Neural progenitor cell (in vitro differentiated cells): ENCODE data around the gene TWSG1. TPM values are rescaled to one million over a fixed set of nuclear protein-coding genes. Genes with fewer than 3 reads are reported as not detected.

ENCODE experiments used
- DNase-seq: peaks from one replicate; pipeline ENCODE4 v3.0.0-alpha.2; 2016; ENCODE audit warnings: low spot score
- H2AFZ ChIP-seq: fragments of 200-600 bp; sonication (generic); replicated peaks from 2 replicates; pipeline ENCODE4 v1.6.1; 2016; ENCODE audit warnings: antibody characterized with exemption
- H3F3A ChIP-seq: fragments of 200-600 bp; sonication (generic); 2 replicates; pipeline ENCODE4 v1.6.1; 2016; ENCODE audit warnings: antibody characterized with exemption, low read depth
- H3K27ac ChIP-seq: fragments of 200-600 bp; sonication (generic); 2 replicates; pipeline ENCODE4 v1.5.1; 2016; ENCODE audit warnings: mild to moderate bottlenecking
- H3K27me3 ChIP-seq: fragments of 200-600 bp; sonication (generic); 2 replicates; pipeline ENCODE4 v1.6.1; 2016; ENCODE audit warnings: mild to moderate bottlenecking, moderate library complexity
- H3K36me3 ChIP-seq: fragments of 200-600 bp; sonication (generic); 2 replicates; pipeline ENCODE4 v1.5.1; 2016
- H3K4me1 ChIP-seq: fragments of 200-600 bp; sonication (generic); 2 replicates; pipeline ENCODE4 v1.6.1; 2016; ENCODE audit warnings: mixed run types
- H3K4me2 ChIP-seq: fragments of 200-600 bp; sonication (generic); 2 replicates; pipeline ENCODE4 v1.6.1; 2016
- H3K4me3 ChIP-seq: fragments of 200-600 bp; sonication (generic); 2 replicates; pipeline ENCODE4 v1.5.1; 2016
- H3K79me2 ChIP-seq: fragments of 200-600 bp; sonication (generic); 2 replicates; pipeline ENCODE4 v1.6.1; 2016; ENCODE audit warnings: low read depth
- H3K9ac ChIP-seq: fragments of 200-600 bp; sonication (generic); 2 replicates; pipeline ENCODE4 v1.6.1; 2016
- H3K9me3 ChIP-seq: fragments of 200-600 bp; sonication (generic); 2 replicates; pipeline ENCODE4 v1.5.1; 2016; ENCODE audit warnings: low read depth
- H4K20me1 ChIP-seq: fragments of 200-600 bp; sonication (generic); 2 replicates; pipeline ENCODE4 v1.6.1; 2016; ENCODE audit warnings: low read depth
- H3K27ac Mint-ChIP-seq: 3 replicates; pipeline ENCODE4 v1.8.0; 2021; ENCODE audit warnings: mixed read lengths
- H3K27me3 Mint-ChIP-seq: 2 replicates; pipeline ENCODE4 v1.8.0; 2022; ENCODE audit warnings: low read depth, mild to moderate bottlenecking, inconsistent platforms, moderate library complexity, mixed read lengths; ENCODE audit not compliant: insufficient read depth
- H3K36me3 Mint-ChIP-seq: 3 replicates; pipeline ENCODE4 v1.8.0; 2021; ENCODE audit warnings: mixed read lengths
- H3K4me1 Mint-ChIP-seq: 3 replicates; pipeline ENCODE4 v1.8.0; 2021; ENCODE audit warnings: mixed read lengths
- H3K4me3 Mint-ChIP-seq: 3 replicates; pipeline ENCODE4 v1.8.0; 2021; ENCODE audit warnings: mild to moderate bottlenecking, moderate library complexity, mixed read lengths
- H3K9me3 Mint-ChIP-seq: 3 replicates; pipeline ENCODE4 v1.8.0; 2020; ENCODE audit warnings: mixed read lengths
- CTCF ChIP-seq: fragments of 200-600 bp; sonication (generic); IDR thresholded peaks from 2 replicates; pipeline ENCODE4 v1.5.1; 2017; ENCODE audit warnings: antibody characterized with exemption, mild to moderate bottlenecking
- EZH2 ChIP-seq: fragments of 200-600 bp; sonication (generic); IDR thresholded peaks from 2 replicates; pipeline ENCODE4 v1.6.1; 2017; ENCODE audit warnings: antibody characterized with exemption, mild to moderate bottlenecking, moderate library complexity
- EZH2phosphoT487 ChIP-seq: fragments of 200-600 bp; sonication (generic); IDR thresholded peaks from 2 replicates; pipeline ENCODE4 v1.6.1; 2017; ENCODE audit warnings: antibody characterized with exemption
- total RNA-seq: library from RNA; depleted of rRNA; stranded (reverse); fragments of >200 nt; gene quantifications from 2 replicates; pipeline ENCODE4 v1.2.3, GENCODE V29; 2015; ENCODE audit warnings: low replicate concordance

TWSG1 gene
- total RNA-seq, 1 donor from 2014 or later, result 87.9 TPM

DNA sequence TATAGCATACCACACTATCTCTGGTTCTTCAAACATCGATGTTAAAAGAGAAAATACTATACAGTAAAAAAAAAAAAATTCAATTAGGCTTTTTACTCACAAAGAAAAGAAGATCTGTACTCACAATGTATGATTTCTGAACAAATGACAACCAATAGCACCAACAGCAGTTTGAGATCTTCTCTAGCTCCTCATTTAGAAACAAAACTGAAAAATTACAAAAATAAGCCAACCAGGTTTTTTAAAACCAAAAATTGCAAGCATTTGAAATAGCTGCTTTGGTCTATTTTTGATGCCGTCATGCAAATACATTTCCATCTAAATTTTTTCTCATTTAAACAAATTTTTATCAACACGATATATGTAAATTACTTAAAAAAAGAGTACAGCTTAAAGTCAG lies 106.5 kb downstream of the TWSG1 start:
- no peaks in the 10 kb centered on the region for H3K27me3 Mint-ChIP-seq
- no peak overlapping the region for H3K27ac Mint-ChIP-seq
- H3K27me3 ChIP-seq, result no peaks in the 10 kb centered on the region
- H3K9me3 Mint-ChIP-seq, result peaks cover 3% of the 10 kb centered on the region
- no peak overlapping the region for H3K27ac ChIP-seq
- peaks cover under 1% of the 10 kb centered on the region for H3F3A ChIP-seq
- H3K4me1 ChIP-seq, result peaks cover 11% of the 10 kb centered on the region
- H3K36me3 ChIP-seq, result no peaks in the 10 kb centered on the region
- H3K9me3 ChIP-seq, result no peaks in the 10 kb centered on the region
- no peak overlapping the region for H3K4me2 ChIP-seq
- H3K4me3 ChIP-seq, result no peak overlapping the region
- H3K36me3 Mint-ChIP-seq, result no peaks in the 10 kb centered on the region
- TF ChIP-seq CTCF (no peak), EZH2 (no peak), EZH2phosphoT487 (no peak)
- H4K20me1 ChIP-seq, result no peaks in the 10 kb centered on the region
- H3K79me2 ChIP-seq, result no peaks in the 10 kb centered on the region
- no peak overlapping the region for H2AFZ ChIP-seq
- H3K9ac ChIP-seq, result no peak overlapping the region
- H3K4me3 Mint-ChIP-seq, result no peak overlapping the region
- H3K4me1 Mint-ChIP-seq, result peaks cover 11% of the 10 kb centered on the region
- DNase-seq, result no peak

DNA sequence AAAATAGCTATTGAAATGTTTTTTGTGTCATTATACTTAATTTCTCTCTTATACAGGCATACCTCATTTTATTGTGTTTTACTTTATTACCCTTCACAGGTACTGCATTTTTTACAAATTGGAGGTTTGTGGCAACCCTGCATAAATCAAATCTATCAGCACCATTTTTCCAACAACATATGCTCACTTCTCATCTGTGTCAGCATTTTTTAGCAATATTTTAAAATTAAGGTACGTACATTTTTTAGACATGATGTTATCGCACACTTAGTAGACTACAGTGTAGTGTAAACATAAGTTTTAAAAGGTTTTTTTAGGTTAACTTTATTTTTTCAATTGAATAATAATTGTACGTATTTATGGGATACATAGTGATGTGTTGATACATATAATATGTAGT lies 110.0 kb downstream of the TWSG1 start:
- no peaks in the 10 kb centered on the region for H3K79me2 ChIP-seq
- peaks cover 2% of the 10 kb centered on the region for H3K36me3 Mint-ChIP-seq
- no peak overlapping the region for H3K27ac ChIP-seq
- H3K4me1 ChIP-seq, result peaks cover 2% of the 10 kb centered on the region
- H3K27me3 ChIP-seq, result no peaks in the 10 kb centered on the region
- H4K20me1 ChIP-seq, result no peaks in the 10 kb centered on the region
- no peak overlapping the region for H3K4me3 ChIP-seq
- no peaks in the 10 kb centered on the region for H3F3A ChIP-seq
- no peaks in the 10 kb centered on the region for H3K36me3 ChIP-seq
- TF ChIP-seq CTCF, result no peak
- no peak for TF ChIP-seq EZH2phosphoT487
- TF ChIP-seq EZH2, result no peak
- H3K4me3 Mint-ChIP-seq, result no peak overlapping the region
- no peaks in the 10 kb centered on the region for H3K9me3 ChIP-seq
- no peak overlapping the region for H2AFZ ChIP-seq
- peaks cover 19% of the 10 kb centered on the region for H3K9me3 Mint-ChIP-seq
- no peak overlapping the region for H3K4me2 ChIP-seq
- peaks cover 2% of the 10 kb centered on the region for H3K27me3 Mint-ChIP-seq
- no peaks in the 10 kb centered on the region for H3K4me1 Mint-ChIP-seq
- H3K27ac Mint-ChIP-seq, result no peak overlapping the region
- no peak overlapping the region for H3K9ac ChIP-seq
- no peak for DNase-seq

GRCh38 chr18:9446839-9447238 lies 112.3 kb downstream of the TWSG1 start:
- Histone ChIP-seq H3K9me3 (no peaks in the 10 kb centered on the region), H2AFZ (no peak overlapping the region), H3K4me2 (no peak overlapping the region), H3K79me2 (no peaks in the 10 kb centered on the region), H3K4me1 (peaks cover 12% of the 10 kb centered on the region), H3K27me3 (no peaks in the 10 kb centered on the region), H3K27ac (no peak overlapping the region), H3K4me3 (no peak overlapping the region), H3K36me3 (no peaks in the 10 kb centered on the region), H3K9ac (no peak overlapping the region), H3F3A (peaks cover 10% of the 10 kb centered on the region), H4K20me1 (no peaks in the 10 kb centered on the region)
- peaks cover 2% of the 10 kb centered on the region for H3K36me3 Mint-ChIP-seq
- H3K4me1 Mint-ChIP-seq, result no peaks in the 10 kb centered on the region
- H3K9me3 Mint-ChIP-seq, result peaks cover 19% of the 10 kb centered on the region
- no peak overlapping the region for H3K27ac Mint-ChIP-seq
- peaks cover 2% of the 10 kb centered on the region for H3K27me3 Mint-ChIP-seq
- TF ChIP-seq EZH2 (no peak), CTCF (no peak), EZH2phosphoT487 (no peak)
- no peak overlapping the region for H3K4me3 Mint-ChIP-seq
- no peak for DNase-seq
